Adrenal gland (tissue), 12 donors: ENCODE results near the gene AFDN. TPM values are rescaled to one million over a fixed set of nuclear protein-coding genes. Genes with fewer than 3 reads are reported as not detected.

ENCODE experiments used
- DNase-seq, 7 donors: peaks; one replicate each; pipeline ENCODE4 v3.0.0-alpha.2; 2019 to 2020
- H3K27ac ChIP-seq, 5 donors: fragments of 200-600 bp; sonication (generic) in 4 of 5; 1 replicate in 3 of 5; 2 replicates in 2 of 5; pipeline versions ENCODE4 v1.5.1 to v1.8.0; 2016 to 2020; ENCODE audit warnings: mild to moderate bottlenecking in 1 of 5
- H3K27me3 ChIP-seq: fragments of 200-600 bp; 2 replicates; pipeline ENCODE4 v1.8.0; 2021
- H3K36me3 ChIP-seq, 2 donors: fragments of 200-600 bp; replicated peaks in 1 of 2; 1 replicate in 1 of 2; 2 replicates in 1 of 2; pipeline versions ENCODE4 v1.5.1 to v1.8.0; 2018 to 2022
- H3K4me1 ChIP-seq, 2 donors: fragments of 200-600 bp; replicated peaks in 1 of 2; 1 replicate in 1 of 2; 2 replicates in 1 of 2; pipeline versions ENCODE4 v1.5.1 to v1.8.0; 2018 to 2021
- H3K4me3 ChIP-seq, 4 donors: fragments of 200-600 bp; sonication (generic) in 3 of 4; one replicate each; pipeline ENCODE4 v1.5.1; 2016 to 2018
- H3K9me3 ChIP-seq, 3 donors: fragments of 200-600 bp; sonication (generic) in 1 of 3; replicated peaks in 1 of 3; 1 replicate in 2 of 3; 2 replicates in 1 of 3; pipeline versions ENCODE4 v1.5.1 to v1.8.0; 2016 to 2021
- CTCF ChIP-seq, 6 experiments: fragments of 450-650 bp in 4 of 6; fragments of 200-600 bp in 2 of 6; sonication (generic) in 1 of 6; IDR thresholded peaks; 1 replicate in 5 of 6; 2 replicates in 1 of 6; pipeline versions ENCODE4 v1.5.1 to v1.8.0; 2016 to 2021; ENCODE audit warnings: antibody characterized with exemption in 6 of 6, mild to moderate bottlenecking in 2 of 6, moderate library complexity in 1 of 6
- POLR2A ChIP-seq, 2 donors: fragments of 450-650 bp; IDR thresholded peaks; one replicate each; pipeline ENCODE4 v1.6.1; 2017; ENCODE audit warnings: antibody characterized with exemption in 2 of 2, mild to moderate bottlenecking in 2 of 2, moderate library complexity in 1 of 2
- WGBS, 4 donors: extraction: QIAGEN DNeasy Blood & Tissue Kit in 2 of 4; methylation state at CpG; one replicate each; pipeline versions ENCODE4 v1.1.5 to v1.1.7; 2013 to 2017; 5-methylcytosine and 5-hydroxymethylcytosine counted together
- intact Hi-C, 2 donors: fragments of 100-400 bp; cut with DNase I; formaldehyde crosslinking; loops; one replicate each; pipeline versions ENCODE4 v1.14.1 to v1.15.0; 2022 to 2023
- polyA plus RNA-seq, 3 donors: library from polyadenylated mRNA; stranded (reverse); fragments of 200-250 nt in 2 of 3; fragments of 350-450 nt in 1 of 3; fragmentation: Illumina TruSeq in 1 of 3; extraction: RNeasy Lipid Tissue Mini Kit (QIAGEN cat#74804) in 1 of 3; gene quantifications; one replicate each; pipeline ENCODE4 v1.2.3, GENCODE V29; 2013 to 2014
- total RNA-seq, 9 donors: library from RNA; depleted of rRNA in 4 of 9; stranded (reverse); fragments of >200 nt in 4 of 9; fragments of 120-200 nt in 1 of 9; fragmentation: NEBNext Ultra II Directional in 1 of 9; extraction: Animal tissue kit (Norgen Biotek cat#: 25700) in 1 of 9; gene quantifications; one replicate each; pipeline versions ENCODE4 v1.1.0 to v1.2.4, GENCODE V29; 2013 to 2023
- donor health status: healthy with polysubstance abuse.
- donor health status: Bipolar disorder and iron deficiency.
- donor health status: DM: yes; HTN: yes; CAD: no.
- donor health status: DM: no; HTN: no; CAD: no.
- donor health status: DM: no; HTN: no; CAD: no.
- donor health status: DM: yes; HTN: yes; CAD: no.

The AFDN gene
- total and polyA plus RNA-seq, 12 donors = 15.2 to 47.1 (median 39.3) TPM

- Histone ChIP-seq H3K9me3 (no peaks in the 10 kb centered on the region), H3K4me1 (peaks cover 7 to 27% of the 10 kb centered on the region in 2 donors), H3K36me3 (no peaks in the 10 kb centered on the region), H3K27me3 (no peaks in the 10 kb centered on the region), H3K27ac (no peak overlapping the region), H3K4me3 (no peak overlapping the region)
- intact Hi-C loops = no loop called here
- TF ChIP-seq POLR2A (IDR thresholded peaks at IDR 0.05) = no peak
- TF ChIP-seq CTCF (IDR thresholded peaks at IDR 0.05) = no peak
- no peak for DNase-seq
- WGBS, 4 donors = 82 to 92% (median 87%) methylated on average over 4 of the region's 4 CpGs
These were observed 34.0 kb downstream of the AFDN start for GRCh38 chr6:167860550-167861226.

GRCh38 chr6:167861424-167861823 is 34.7 kb downstream of the AFDN start:
- intact Hi-C loops = no loop called here
- H3K27me3 ChIP-seq = no peaks in the 10 kb centered on the region
- peaks cover 7 to 27% of the 10 kb centered on the region in 2 donors for H3K4me1 ChIP-seq
- no peak for DNase-seq
- TF ChIP-seq CTCF (IDR thresholded peaks at IDR 0.05) = no peak
- TF ChIP-seq POLR2A (IDR thresholded peaks at IDR 0.05) = no peak
- no peaks in the 10 kb centered on the region for H3K36me3 ChIP-seq
- H3K27ac ChIP-seq = no peak overlapping the region
- no peaks in the 10 kb centered on the region for H3K9me3 ChIP-seq
- no peak overlapping the region for H3K4me3 ChIP-seq

DNA sequence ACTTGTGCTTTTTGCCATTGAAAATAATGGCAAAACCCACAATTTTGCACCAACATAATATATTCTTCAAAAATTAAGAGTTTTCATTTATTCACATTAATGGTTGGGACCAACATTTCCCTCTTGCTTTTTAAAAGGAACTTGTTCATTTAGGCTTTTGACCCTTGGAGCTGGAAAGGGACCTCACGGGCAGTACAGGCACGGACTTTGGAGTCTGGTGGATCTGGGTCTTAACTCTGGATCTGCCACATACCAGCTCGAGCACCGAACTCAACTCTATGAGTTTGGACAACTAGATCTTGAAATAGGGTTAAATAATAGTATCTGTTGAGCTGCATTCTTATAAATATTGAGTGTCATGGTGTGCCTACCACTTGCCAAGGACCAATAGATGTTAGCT is 37.2 kb downstream of the AFDN start:
- no peak for DNase-seq
- 95 to 98% (median 96%) methylated on average over 4 of the region's 4 CpGs for WGBS, 4 donors
- Histone ChIP-seq H3K27ac (no peak overlapping the region), H3K4me1 (peaks cover 0 to 16% of the 10 kb centered on the region in 2 donors), H3K27me3 (no peaks in the 10 kb centered on the region), H3K4me3 (no peak overlapping the region), H3K36me3 (no peaks in the 10 kb centered on the region), H3K9me3 (no peaks in the 10 kb centered on the region)
- intact Hi-C loops = no loop called here
- no peak for TF ChIP-seq CTCF (IDR thresholded peaks at IDR 0.05)
- TF ChIP-seq POLR2A (IDR thresholded peaks at IDR 0.05) = no peak

DNA sequence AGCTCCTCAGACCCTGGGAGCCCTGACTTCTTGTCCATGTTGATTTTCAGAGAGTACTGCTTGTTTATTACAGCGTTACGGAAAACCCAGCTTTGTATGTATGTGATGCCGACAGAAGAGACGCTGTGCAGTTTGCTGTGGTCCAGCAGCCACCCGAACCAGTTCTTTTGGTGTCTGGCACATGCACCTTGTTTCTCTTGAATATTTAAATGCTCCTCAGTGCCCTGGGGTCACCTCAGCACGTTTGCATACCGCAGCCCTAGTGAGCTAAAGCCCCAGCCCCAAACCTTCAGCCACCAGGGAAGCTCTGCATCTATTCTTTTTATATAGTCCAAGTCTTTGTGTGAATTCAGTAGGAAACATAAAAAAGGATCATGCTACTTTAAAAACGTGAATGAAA is 39.9 kb downstream of the AFDN start:
- TF ChIP-seq CTCF (IDR thresholded peaks at IDR 0.05) (no peak), POLR2A (IDR thresholded peaks at IDR 0.05) (no peak)
- no peaks in the 10 kb centered on the region for H3K9me3 ChIP-seq
- no peaks in the 10 kb centered on the region for H3K27me3 ChIP-seq
- no peak overlapping the region for H3K27ac ChIP-seq
- WGBS, 4 donors = 85 to 93% (median 88%) methylated on average over 7 to 8 of the region's 8 CpGs
- H3K36me3 ChIP-seq = peaks cover 0 to 4% of the 10 kb centered on the region in 2 donors
- DNase-seq = no peak
- H3K4me3 ChIP-seq = no peak overlapping the region
- no peaks in the 10 kb centered on the region for H3K4me1 ChIP-seq
- intact Hi-C loops = no loop called here
